ENCODE results near the gene CLDN14.

- TF ChIP-seq, protein P1, sequence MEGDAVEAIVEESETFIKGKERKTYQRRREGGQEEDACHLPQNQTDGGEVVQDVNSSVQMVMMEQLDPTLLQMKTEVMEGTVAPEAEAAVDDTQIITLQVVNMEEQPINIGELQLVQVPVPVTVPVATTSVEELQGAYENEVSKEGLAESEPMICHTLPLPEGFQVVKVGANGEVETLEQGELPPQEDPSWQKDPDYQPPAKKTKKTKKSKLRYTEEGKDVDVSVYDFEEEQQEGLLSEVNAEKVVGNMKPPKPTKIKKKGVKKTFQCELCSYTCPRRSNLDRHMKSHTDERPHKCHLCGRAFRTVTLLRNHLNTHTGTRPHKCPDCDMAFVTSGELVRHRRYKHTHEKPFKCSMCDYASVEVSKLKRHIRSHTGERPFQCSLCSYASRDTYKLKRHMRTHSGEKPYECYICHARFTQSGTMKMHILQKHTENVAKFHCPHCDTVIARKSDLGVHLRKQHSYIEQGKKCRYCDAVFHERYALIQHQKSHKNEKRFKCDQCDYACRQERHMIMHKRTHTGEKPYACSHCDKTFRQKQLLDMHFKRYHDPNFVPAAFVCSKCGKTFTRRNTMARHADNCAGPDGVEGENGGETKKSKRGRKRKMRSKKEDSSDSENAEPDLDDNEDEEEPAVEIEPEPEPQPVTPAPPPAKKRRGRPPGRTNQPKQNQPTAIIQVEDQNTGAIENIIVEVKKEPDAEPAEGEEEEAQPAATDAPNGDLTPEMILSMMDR (IDR thresholded peaks at IDR 0.05 in 8 of 11, conservative IDR thresholded peaks at IDR 0.05 in 3 of 11) = no peak
- TF ChIP-seq POLR2AphosphoS5 (IDR thresholded peaks at IDR 0.05) = no peak
- TF ChIP-seq POLR2A (IDR thresholded peaks at IDR 0.05) = no peak
Observed at GRCh38 chr21:36511484-36512220, 31.7 kb upstream of the CLDN14 start.
